K562 (cell line): ENCODE results near the gene CREB3L2. TPM values are rescaled to one million over a fixed set of nuclear protein-coding genes. Genes with fewer than 3 reads are reported as not detected.

Source experiments
- ATF4 ChIP-seq: fragments of 450-650 bp; formaldehyde crosslinking; IDR thresholded peaks from 2 replicates; pipeline ENCODE4 v1.4.0; 2022; ENCODE audit warnings: mild to moderate bottlenecking, moderate library complexity
- CHD1 ChIP-seq: fragments of 200-600 bp; sonication (generic); IDR thresholded peaks from one replicate; pipeline ENCODE4 v1.6.1; 2012; ENCODE audit warnings: mild to moderate bottlenecking, moderate library complexity, low read length, inconsistent platforms
- HNRNPUL1 ChIP-seq: fragments of 200-400 bp; formaldehyde crosslinking; IDR thresholded peaks from 2 replicates; pipeline ENCODE4 v1.6.1; 2017; ENCODE audit warnings: low read length
- MCM5 ChIP-seq: fragments of 450-650 bp; IDR thresholded peaks from 2 replicates; pipeline ENCODE4 v1.6.1; 2016; ENCODE audit warnings: low read depth
- NCOA1 ChIP-seq: fragments of 450-650 bp; IDR thresholded peaks from 2 replicates; pipeline ENCODE4 v1.6.1; 2016; ENCODE audit warnings: low read depth
- REST ChIP-seq, 2 experiments: fragments of 450-650 bp; formaldehyde crosslinking in 1 of 2; IDR thresholded peaks; 2 replicates each; pipeline versions ENCODE4 v1.4.0 to v1.6.1; 2014 to 2020; ENCODE audit warnings: mild to moderate bottlenecking in 2 of 2, borderline replicate concordance in 1 of 2, low read depth in 1 of 2
- TBL1XR1 ChIP-seq, 2 experiments: IDR thresholded peaks; 2 replicates each; pipeline ENCODE4 v1.6.1; 2012; ENCODE audit warnings: improper control_type of control experiment in 2 of 2, low read length in 2 of 2, mild to moderate bottlenecking in 1 of 2
- THAP12 ChIP-seq: fragments of 250-450 bp; sonication (Bioruptor Pico); IDR thresholded peaks from 2 replicates; pipeline ENCODE4 v1.9.0; 2021; ENCODE audit warnings: mild to moderate bottlenecking, inconsistent platforms
- TSC22D4 ChIP-seq: fragments of 450-650 bp; IDR thresholded peaks from 2 replicates; pipeline ENCODE4 v1.6.1; 2016; ENCODE audit warnings: missing genetic modification characterization, missing biosample characterization, control low read depth
- ZNF134 ChIP-seq: fragments of 250-450 bp; sonication (Bioruptor Pico); conservative IDR thresholded peaks from 2 replicates; pipeline ENCODE4 v1.4.0; 2020
- ZNF165 ChIP-seq: fragments of 250-450 bp; sonication (Bioruptor Pico); IDR thresholded peaks from 2 replicates; pipeline ENCODE4 v1.4.0; 2020; ENCODE audit warnings: borderline replicate concordance
- ZNF23 ChIP-seq: fragments of 250-450 bp; sonication (Bioruptor Pico); IDR thresholded peaks from 2 replicates; pipeline ENCODE4 v1.4.0; 2020; ENCODE audit warnings: mild to moderate bottlenecking
- ZNF639 ChIP-seq, 2 experiments: fragments of 200-800 bp in 1 of 2; sonication (Bioruptor generic) in 1 of 2; sonication (generic) in 1 of 2; formaldehyde crosslinking in 1 of 2; IDR thresholded peaks in 1 of 2; conservative IDR thresholded peaks in 1 of 2; 2 replicates each; pipeline versions ENCODE4 v1.5.0 to v1.6.1; 2016 to 2020; ENCODE audit warnings: missing compliant biosample characterization in 1 of 2, missing genetic modification characterization in 1 of 2, missing genetic modification reagents in 1 of 2
- ZNF785 ChIP-seq: fragments of 250-450 bp; sonication (Bioruptor Pico); IDR thresholded peaks from 2 replicates; pipeline ENCODE4 v1.4.0; 2020; ENCODE audit warnings: mild to moderate bottlenecking
- polyA plus RNA-seq, 8 experiments: library from polyadenylated mRNA; depleted of rRNA in 4 of 8; stranded (reverse) in 5 of 8; unstranded in 3 of 8; fragments of >200 nt; fragmentation: Nextera tagmentation in 2 of 8; fragmentation: Illumina TruSeq in 1 of 8; extraction: Ambion mirVana in 2 of 8; extraction: Trizol in 1 of 8; gene quantifications; 2 replicates each; pipeline versions ENCODE4 v1.2.1 to v1.2.3, GENCODE V29; 2011 to 2014; ENCODE audit warnings: inconsistent platforms in 1 of 8, missing spikeins in 1 of 8
- total RNA-seq, 7 experiments: library from RNA; depleted of rRNA in 6 of 7; stranded (reverse); fragments of >200 nt in 6 of 7; fragmentation: Illumina TruSeq in 2 of 7; extraction: Trizol in 2 of 7; gene quantifications; 2 replicates each; pipeline versions ENCODE4 v1.2.1 to v1.2.3, GENCODE V29; 2011 to 2021; ENCODE audit warnings: low replicate concordance in 1 of 7

Gene CREB3L2
- total and polyA plus RNA-seq, 9 of the 15 experiments (the other 6 are each of a cell fraction or from before 2014, with no cell fraction given), result 7.1 to 45.6 (median 15.8) TPM

GRCh38 chr7:137992550-137993394 is 9.1 kb downstream of the CREB3L2 start (continued):
- TF ChIP-seq THAP12 (CRISPR knock-in tag), result no peak
- TF ChIP-seq REST (IDR thresholded peaks at IDR 0.05; ENCODE audit: borderline replicate concordance), result 0 out of 2 replicates have a peak, but pooled peaks have one; percentile 3
- no peak for TF ChIP-seq REST (CRISPR knock-in tag; IDR thresholded peaks at IDR 0.05; ENCODE audit: low read depth)
- no peak for TF ChIP-seq ZNF785 (CRISPR knock-in tag)
- TF ChIP-seq TSC22D4 (tag), result no peak
- no peak for TF ChIP-seq ZNF134
- peak; percentile 13; the same call in 1 of the 2 replicates for TF ChIP-seq ZNF165 (CRISPR knock-in tag)
- TF ChIP-seq ZNF639 (CRISPR knock-in tag; conservative IDR thresholded peaks at IDR 0.05 in 1 of 2, IDR thresholded peaks at IDR 0.05 in 1 of 2), result peak in 1 of 2 experiments; percentile 21; a peak in 1 of 4 replicates
- no peak for TF ChIP-seq TBL1XR1 (IDR thresholded peaks at IDR 0.05; ENCODE audit: low read length in 2 of 2)
- peak; percentile 44; the same call in 1 of the 2 replicates for TF ChIP-seq ATF4 (CRISPR knock-in tag)
- TF ChIP-seq ZNF23 (CRISPR knock-in tag), result no peak
- TF ChIP-seq MCM5, result no peak
- peak; percentile 17 for TF ChIP-seq CHD1
- TF ChIP-seq HNRNPUL1, result no peak
- no peak for TF ChIP-seq NCOA1
